Bladder microvascular endothelial cell (primary cell): ENCODE measurements around the gene TMEM240. TPM values are rescaled to one million over a fixed set of nuclear protein-coding genes. Genes with fewer than 3 reads are reported as not detected.

Experiments
- total RNA-seq: library from RNA; depleted of rRNA; stranded (reverse); fragments of >200 nt; gene quantifications from 2 replicates; pipeline ENCODE4 v1.2.3, GENCODE V29; 2014

The TMEM240 gene
- 2.1 and 2.4 TPM in 2 replicates for total RNA-seq

DNA sequence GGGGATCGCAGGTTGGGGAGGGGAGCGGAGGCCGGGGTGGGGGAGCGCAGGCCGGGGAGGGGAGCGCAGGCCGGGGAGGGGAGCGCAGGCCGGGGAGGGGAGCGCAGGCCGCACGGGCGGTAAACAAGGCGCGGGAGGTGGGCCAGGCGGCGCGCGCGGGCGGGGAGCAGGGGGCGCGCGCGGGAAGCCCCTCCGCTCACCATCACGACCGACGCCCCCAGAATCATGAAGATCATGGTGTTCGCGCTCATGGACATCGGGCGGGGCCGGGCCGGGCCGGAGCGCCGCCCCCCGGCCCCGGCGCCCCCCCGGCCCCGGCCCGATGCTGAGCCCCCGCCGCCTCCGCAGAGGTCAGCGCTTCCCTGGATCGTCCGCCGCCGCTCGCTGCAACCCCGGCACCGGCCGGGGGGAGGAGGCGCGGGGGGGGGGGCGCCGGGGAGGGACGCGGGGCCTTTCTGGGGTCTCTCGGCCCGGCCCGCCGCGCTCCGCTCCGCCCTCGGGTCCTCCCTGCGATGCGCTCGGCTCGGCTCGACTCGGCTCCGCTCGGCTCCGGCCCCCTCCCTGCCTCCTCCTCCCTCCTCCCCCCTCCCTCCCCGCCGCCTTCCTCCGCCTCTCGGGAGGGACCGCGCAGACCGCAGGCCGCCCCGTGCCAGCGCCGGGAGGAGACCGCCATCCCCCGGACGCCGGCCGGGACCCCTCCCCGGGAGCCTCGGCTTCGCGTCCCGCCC is at the start of gene TMEM240:
Gene TMEM240, minus strand, starts transcription at position 535 of the 728 bp plus-strand sequence. Its CDS starts 278 bp downstream, at position 257.

DNA sequence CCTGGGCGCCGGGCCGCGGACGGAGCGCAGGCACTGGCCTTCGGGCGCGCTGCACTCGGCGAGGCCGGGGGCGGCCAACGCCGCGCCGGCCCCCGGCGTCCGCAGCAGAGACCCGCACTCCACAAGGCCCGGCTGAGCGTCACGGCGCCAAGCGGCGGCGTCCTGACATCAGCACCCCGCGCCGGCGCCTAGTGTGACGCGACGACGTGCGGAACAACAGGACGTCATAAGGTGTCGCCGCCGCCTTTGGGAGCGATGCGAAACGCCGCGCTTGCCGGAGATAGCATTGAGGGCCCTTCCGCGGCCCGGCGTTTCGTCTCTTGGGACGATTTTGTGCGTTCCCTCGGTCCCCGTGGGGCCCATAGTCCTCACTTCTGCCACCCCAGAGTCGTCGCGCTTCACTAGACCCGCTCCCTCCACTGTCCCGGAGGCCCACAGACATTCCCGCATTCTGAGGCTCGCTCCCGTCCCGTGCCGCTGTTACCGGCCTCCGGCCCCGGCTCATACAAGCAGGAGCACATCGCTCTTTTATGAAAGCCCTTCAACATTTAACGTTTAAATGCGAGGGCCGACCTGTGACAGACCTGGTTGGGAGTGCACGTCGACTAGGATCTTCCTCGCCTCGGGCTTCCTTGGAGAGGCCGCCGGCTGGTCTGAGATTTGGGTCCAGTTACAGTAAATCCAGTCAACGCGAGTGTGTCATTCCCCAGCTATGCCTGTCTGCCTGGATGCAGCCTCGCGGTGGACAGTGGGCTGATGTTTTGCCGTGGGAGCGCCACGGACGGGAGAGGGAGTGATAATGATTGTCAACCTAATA is 34.5 kb upstream of the TMEM240 start, which contains the start of gene SSU72:
Gene SSU72, minus strand, starts transcription at position 143 of the 817 bp plus-strand sequence. CDS start 306 bp downstream, outside the sequence.

DNA sequence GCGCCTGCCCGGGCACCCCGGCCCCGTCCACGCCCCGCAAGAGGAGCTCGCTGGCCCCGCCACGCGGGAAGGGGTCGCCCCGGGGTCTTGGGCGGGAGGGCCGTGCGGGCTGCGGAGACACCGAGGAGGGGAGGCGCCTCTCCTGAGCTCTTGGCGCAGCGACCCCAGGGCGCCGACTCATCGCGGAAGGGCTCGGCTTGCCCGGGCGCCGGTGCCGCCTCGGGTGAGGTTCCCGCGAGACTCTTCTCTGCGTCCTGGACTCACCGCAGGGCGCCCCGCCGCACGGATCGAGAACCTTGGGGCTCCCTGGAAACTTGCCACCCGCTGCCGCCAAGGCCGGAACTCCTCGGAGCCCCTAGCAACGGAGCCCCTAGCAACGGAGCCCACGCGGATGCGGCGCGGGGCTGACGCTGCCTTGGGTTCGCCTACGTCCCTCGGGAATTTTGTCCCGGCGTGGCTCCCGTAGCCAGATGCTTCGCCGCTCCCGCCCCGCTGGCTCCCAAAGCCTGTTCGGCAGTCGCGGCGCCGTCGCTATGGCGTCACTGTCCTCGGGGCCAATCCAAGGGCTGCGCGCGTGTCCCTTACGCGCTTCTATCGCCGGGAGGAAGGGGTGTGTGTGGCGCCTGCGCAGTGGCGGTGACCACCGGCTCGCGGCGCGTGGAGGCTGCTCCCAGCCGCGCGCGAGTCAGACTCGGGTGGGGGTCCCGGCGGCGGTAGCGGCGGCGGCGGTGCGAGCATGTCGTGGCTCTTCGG is 28.7 kb downstream of the TMEM240 start, which contains the start of gene ATAD3A:
Gene ATAD3A, plus strand, starts transcription at position 630 of the 753 bp plus-strand sequence. Its CDS starts 107 bp downstream, at position 737.

Other genes with a start within 250 kb of the TMEM240 start
- gene ACAP3, start 232.7 kb downstream of the TMEM240 start, total RNA-seq, result 15.5 and 45.4 TPM in 2 replicates
- gene PUSL1, start 232.0 kb downstream of the TMEM240 start, total RNA-seq, result 9.1 and 10.5 TPM in 2 replicates
- gene INTS11, start 216.0 kb downstream of the TMEM240 start, total RNA-seq, result 54.6 and 91.5 TPM in 2 replicates
- gene CPTP, start 215.8 kb downstream of the TMEM240 start, total RNA-seq, result 15.1 and 16.4 TPM in 2 replicates
- gene TAS1R3, start 209.3 kb downstream of the TMEM240 start, total RNA-seq, result 0.31 and 0.32 TPM in 2 replicates
- gene DVL1, start 191.2 kb downstream of the TMEM240 start, total RNA-seq, result 36.1 and 52.0 TPM in 2 replicates
- 0.38 and 0.97 TPM in 2 replicates for gene MXRA8, start 182.1 kb downstream of the TMEM240 start, total RNA-seq
- gene AURKAIP1, start 165.4 kb downstream of the TMEM240 start, total RNA-seq, result 70.4 and 101 TPM in 2 replicates
- gene CCNL2, start 141.3 kb downstream of the TMEM240 start, total RNA-seq, result 54.7 and 196 TPM in 2 replicates
- 62.6 and 82.6 TPM in 2 replicates for gene MRPL20, start 133.3 kb downstream of the TMEM240 start, total RNA-seq
- 0.25 and 0.32 TPM in 2 replicates for gene ANKRD65, start 119.3 kb downstream of the TMEM240 start, total RNA-seq
- gene VWA1, start 104.9 kb downstream of the TMEM240 start, total RNA-seq, result 19.4 and 34.7 TPM in 2 replicates
- gene ATAD3C, start 90.9 kb downstream of the TMEM240 start, total RNA-seq, result 1.4 TPM in 1 of 2 replicates, not detected in the other
- gene ATAD3B, start 68.9 kb downstream of the TMEM240 start, total RNA-seq, result 17.9 and 21.2 TPM in 2 replicates
- gene ATAD3A, start 28.5 kb downstream of the TMEM240 start, total RNA-seq, result 28.0 and 37.1 TPM in 2 replicates
- 45.8 and 64.1 TPM in 2 replicates for gene SSU72, start 34.2 kb upstream of the TMEM240 start, total RNA-seq
- gene FNDC10, start 59.5 kb upstream of the TMEM240 start, total RNA-seq, result 0.16 and 0.94 TPM in 2 replicates
- gene MIB2, start 74.9 kb upstream of the TMEM240 start, total RNA-seq, result 31.1 and 68.6 TPM in 2 replicates
- gene MMP23B, start 91.5 kb upstream of the TMEM240 start, total RNA-seq, result 0.16 and 0.19 TPM in 2 replicates
- gene CDK11B, start 118.4 kb upstream of the TMEM240 start, total RNA-seq, result 6.6 and 11.0 TPM in 2 replicates
- gene SLC35E2B, start 152.2 kb upstream of the TMEM240 start, total RNA-seq, result 13.9 and 29.8 TPM in 2 replicates
- gene CDK11A, start 183.7 kb upstream of the TMEM240 start, total RNA-seq, result 8.4 and 17.6 TPM in 2 replicates
- gene NADK, start 237.8 kb upstream of the TMEM240 start, total RNA-seq, result 39.2 and 75.2 TPM in 2 replicates